HG02943 (cell line): ENCODE results near the gene DYRK4.

Experiments used
- ATAC-seq: cut with Tn5 transposase; IDR thresholded peaks from one replicate; pipeline ENCODE4 v1.9.1; 2021; ENCODE audit warnings: mild to moderate bottlenecking, low read depth, moderate library complexity; ENCODE audit not compliant: unreplicated experiment

DYRK4 gene

GRCh38 chr12:4610481-4610880 is 48.5 kb downstream of the DYRK4 start:
- no peak for ATAC-seq

GRCh38 chr12:4615667-4616066 is 53.7 kb downstream of the DYRK4 start:
- no peak for ATAC-seq

- no peak for ATAC-seq
Observed at GRCh38 chr12:4621511-4621910, 59.5 kb downstream of the DYRK4 start.

- no peak for ATAC-seq
Observed at GRCh38 chr12:4626543-4626942, 64.5 kb downstream of the DYRK4 start.

GRCh38 chr12:4628406-4628805 is 66.4 kb downstream of the DYRK4 start:
- ATAC-seq = no peak

- no peak for ATAC-seq
Observed at GRCh38 chr12:4630262-4630661, 68.3 kb downstream of the DYRK4 start.

GRCh38 chr12:4643747-4644146 is 81.7 kb downstream of the DYRK4 start:
- no peak for ATAC-seq

GRCh38 chr12:4645023-4645422 is 83.0 kb downstream of the DYRK4 start:
- ATAC-seq = no peak

- ATAC-seq = peak; percentile 28
Observed at GRCh38 chr12:4648104-4648500, 86.1 kb downstream of the DYRK4 start.

GRCh38 chr12:4648501-4649357 is 86.7 kb downstream of the DYRK4 start, which contains the start of the genes AKAP3 and NDUFA9:
AKAP3 (minus strand) TSS chr12:4649051; CDS start chr12:4638196, 10,855 bp downstream.
NDUFA9 (plus strand) TSS chr12:4649114; CDS start chr12:4649127, 13 bp downstream.
- peak; percentile 70 for ATAC-seq

GRCh38 chr12:4649358-4649661 is 87.3 kb downstream of the DYRK4 start:
- no peak for ATAC-seq

- no peak for ATAC-seq
Observed at GRCh38 chr12:4653257-4653656, 91.2 kb downstream of the DYRK4 start.

GRCh38 chr12:4653691-4654090 is 91.7 kb downstream of the DYRK4 start:
- no peak for ATAC-seq
